ENCODE results near the gene EHD4.

EHD4 gene

DNA sequence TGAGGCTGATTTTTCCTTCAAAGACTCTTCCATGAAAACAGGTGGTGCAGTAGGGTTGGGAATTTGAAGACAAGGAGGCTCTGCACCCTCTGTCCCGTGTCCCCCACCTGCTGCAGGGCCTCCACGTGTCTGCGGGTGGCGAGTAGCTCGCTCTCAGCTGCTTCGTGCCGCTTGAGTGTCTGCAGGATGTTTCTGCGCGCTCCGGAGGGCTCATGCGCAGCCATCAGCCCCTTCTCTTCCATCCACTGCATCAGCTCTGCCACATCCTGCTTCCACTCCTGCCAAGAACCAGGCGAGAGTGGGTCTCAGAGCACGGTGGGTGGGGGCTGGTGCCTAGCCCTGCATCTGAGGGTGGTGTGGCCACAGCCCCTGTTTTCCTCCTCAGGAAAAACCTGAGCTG, 96.3 kb downstream of the EHD4 start:
- DNase-seq: no peak

DNA sequence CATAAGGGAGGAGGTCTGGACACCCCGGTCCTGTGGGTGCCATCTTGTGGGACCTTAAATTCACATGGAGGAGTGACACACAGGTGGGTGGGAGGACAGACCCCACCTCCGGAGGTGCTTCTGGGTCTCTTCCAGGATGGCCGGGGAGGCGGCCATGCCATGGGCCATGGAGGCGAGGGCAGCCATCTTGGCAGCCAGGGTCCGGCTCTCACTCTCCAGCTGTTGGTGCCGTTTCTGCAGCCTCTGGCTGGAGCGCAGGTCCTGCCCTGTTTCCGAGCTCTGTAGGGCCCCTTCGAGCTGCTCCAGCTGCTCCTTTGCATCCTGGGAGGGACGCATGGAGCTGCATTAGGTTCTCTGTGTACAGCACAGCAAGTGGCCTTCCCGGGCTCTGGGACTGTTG, 97.6 kb downstream of the EHD4 start:
- no peak for DNase-seq

- DNase-seq: no peak
Observed at GRCh38 chr15:41873711-41874110, 98.6 kb downstream of the EHD4 start.

- DNase-seq: no peak
Observed at GRCh38 chr15:41872166-41872747, 100.1 kb downstream of the EHD4 start.

- DNase-seq: no peak
Observed at GRCh38 chr15:41871175-41871905, 101.0 kb downstream of the EHD4 start.

- peak in 1 of 4 experiments; percentile 47 for DNase-seq
Observed at GRCh38 chr15:41870689-41871081, 101.7 kb downstream of the EHD4 start.

GRCh38 chr15:41869770-41870688, 102.3 kb downstream of the EHD4 start:
- DNase-seq: no peak

- no peak for DNase-seq
Observed at GRCh38 chr15:41868321-41868720, 104.0 kb downstream of the EHD4 start.

GRCh38 chr15:41866872-41867579, 105.3 kb downstream of the EHD4 start:
- DNase-seq: no peak

DNA sequence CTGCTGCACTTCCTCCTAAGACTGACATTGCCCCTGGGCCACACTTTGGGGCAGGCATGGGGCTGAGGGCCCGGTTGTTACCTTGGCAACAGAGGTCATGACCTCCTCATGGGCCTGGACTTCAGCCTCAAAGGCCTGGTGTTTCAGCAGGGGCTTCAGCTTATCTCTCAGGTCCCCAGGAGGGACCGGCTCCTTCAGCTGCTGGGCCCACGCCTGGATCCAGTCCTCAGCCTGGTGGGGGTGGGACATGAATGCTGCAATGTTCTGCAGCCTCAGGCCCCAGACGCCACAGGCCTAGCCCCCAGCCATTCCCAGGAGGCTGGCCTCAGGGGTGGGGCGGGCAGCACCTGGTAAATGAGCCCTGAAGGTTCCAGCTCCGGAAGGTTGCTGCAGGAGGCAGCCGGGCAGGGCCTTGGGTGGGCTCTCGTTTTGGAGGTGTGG, 106.1 kb downstream of the EHD4 start:
- no peak for DNase-seq

GRCh38 chr15:41865490-41866055, 106.8 kb downstream of the EHD4 start:
- no peak for DNase-seq

DNA sequence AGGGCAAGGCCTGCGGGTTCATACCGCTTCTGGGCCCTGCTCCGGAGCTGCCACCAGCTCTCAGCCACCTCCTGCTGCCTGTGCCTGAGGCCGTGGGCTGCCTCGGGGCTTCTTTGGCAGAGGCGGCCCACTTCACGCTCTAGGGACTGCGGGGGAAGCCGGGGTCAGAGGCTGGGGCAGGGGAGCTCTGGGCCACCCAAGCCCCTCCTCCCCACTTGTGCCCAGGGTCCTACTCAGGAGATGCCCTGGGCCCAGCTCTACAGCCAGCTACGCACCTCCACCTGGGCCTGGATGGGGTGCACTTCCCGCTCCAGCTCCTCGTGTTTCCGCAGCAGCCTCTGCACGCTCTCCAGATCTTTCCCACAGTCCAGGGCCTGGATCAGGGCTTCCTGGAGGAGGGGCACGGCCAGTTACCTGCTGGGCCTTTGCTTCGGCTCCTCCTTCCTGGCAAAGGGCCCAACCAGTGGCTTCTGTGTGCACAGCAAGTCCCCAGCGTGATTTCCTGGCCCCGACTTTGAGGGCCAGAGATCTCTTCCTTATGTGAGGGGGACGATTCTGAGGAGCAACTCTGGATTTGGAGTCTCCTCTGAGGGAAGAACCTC, 109.7 kb downstream of the EHD4 start:
- DNase-seq: no peak

- no peak for DNase-seq
Observed at GRCh38 chr15:41861736-41862356, 110.5 kb downstream of the EHD4 start.

DNA sequence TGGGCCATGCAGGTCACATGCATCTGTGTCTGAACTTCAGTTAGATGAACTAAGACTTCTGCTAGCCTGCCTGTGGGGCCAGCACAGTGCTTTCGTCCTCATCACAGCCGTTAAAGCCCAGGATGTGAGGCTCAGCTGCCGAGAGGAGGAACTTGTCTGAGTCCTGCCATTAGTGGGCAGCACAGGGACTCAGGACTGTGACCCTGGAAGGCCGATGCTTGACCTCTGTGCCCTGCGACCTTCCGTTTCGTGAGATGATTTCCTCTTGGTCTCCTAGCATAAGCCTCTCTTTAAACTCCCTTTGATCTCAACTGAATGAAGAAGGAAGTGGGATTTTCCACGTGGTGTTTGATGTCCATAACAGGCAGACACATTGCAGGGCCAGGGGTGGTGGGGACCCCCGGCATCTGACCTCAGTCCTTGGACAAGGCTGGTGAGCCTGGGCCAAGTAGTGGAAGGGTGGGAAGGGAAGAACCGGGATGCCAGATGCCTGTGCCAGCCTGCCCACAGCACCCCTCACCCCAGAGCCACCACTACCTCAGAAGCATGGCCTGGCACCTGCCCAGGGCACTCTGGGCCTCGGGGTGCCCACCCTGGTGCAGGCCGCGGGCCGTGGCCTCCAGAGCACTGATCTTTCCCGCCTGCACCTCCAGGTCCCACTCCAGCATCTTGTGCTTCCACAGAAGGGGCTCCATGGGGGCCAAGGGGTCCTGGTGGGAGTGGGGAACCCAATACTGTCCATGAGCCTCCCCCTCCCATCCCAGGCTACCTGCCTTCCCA, 112.1 kb downstream of the EHD4 start:
- DNase-seq: no peak

- no peak for DNase-seq
Observed at GRCh38 chr15:41858756-41859155, 113.6 kb downstream of the EHD4 start.

GRCh38 chr15:41857316-41857715, 115.0 kb downstream of the EHD4 start:
- no peak for DNase-seq

GRCh38 chr15:41856716-41857115, 115.6 kb downstream of the EHD4 start:
- no peak for DNase-seq

DNA sequence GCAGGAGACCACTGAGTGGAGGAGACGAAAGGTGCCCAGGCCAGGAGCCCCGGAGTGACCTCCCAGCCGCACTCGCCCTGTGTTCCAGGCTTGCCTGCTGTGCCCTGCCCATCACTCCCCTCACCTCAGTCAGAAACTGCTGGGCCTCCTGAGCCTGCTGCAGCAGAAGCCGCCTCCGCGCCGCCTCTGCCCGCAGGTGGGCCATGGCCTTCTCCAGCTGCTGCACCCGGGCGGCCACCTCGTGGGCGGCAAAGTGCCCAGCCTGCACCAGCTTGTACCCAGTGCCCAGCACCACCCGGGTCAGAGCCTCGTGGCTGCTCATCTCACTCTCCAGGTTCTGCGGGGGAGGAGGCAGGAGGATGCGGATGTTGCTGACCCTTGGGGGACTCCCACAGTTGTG, 116.1 kb downstream of the EHD4 start:
- no peak for DNase-seq

DNA sequence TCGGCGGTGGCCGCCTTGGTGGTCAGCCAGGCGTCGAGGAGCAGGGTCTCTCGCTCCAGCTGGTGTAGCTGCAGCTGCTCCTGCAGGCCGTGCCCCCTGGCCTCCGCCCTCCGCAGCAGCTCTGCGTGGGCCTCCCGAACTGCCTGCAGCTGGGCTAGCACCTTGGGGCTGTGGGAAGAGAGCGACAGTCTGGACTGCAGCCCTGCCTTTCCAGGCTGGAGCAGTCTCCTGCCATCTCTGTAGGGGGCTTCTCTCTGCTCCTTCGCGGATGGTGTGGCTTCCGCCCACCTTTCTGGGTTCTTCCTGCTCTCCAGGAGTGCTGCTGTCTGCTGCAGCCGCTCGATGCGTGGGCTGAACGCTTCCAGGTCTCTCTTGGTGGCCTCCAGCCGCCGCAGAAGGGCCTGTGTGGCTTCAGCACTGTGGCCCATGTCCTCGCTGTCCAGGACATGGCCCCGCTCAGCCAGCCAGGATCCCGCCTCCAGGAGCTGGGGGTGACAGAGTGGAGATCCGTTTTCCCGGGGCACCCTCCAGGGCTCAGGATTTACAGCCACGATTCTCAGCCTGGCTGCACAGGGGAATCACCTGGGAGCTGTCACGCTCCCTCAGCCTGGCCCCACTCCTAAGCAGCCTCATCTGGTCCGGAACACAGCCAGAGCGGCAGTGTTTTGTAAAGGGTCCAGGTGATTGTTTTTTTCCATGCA, 116.9 kb downstream of the EHD4 start:
- DNase-seq: no peak

GRCh38 chr15:41854443-41854842, 117.9 kb downstream of the EHD4 start:
- DNase-seq: no peak

All from activated naive CD4-positive, alpha-beta T cell (primary cell).